ENCODE measurements around the gene LYPD6. TPM values are rescaled to one million over a fixed set of nuclear protein-coding genes. Genes with fewer than 3 reads are reported as not detected.

Gene LYPD6
- total RNA-seq, 1 donor = under 0.01 TPM

DNA sequence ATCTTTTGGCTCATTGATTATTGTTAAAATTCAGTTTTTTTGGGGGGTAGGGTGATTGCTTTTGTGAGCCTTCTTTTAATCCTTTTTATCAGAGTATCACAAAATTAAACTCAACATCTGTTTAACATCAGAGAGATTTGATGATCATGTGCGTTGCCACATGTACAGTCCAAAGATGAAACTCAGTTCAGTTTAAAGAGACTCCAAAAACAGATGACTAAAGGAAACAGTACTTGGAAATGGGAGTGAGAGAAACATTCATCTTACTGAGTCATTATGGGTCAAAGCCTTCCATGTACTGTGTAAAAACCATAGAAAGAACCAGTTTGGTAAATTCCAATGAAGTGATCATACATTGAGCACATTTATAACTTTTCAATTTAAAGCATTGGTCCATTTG, 53.0 kb downstream of the LYPD6 start:
- Histone ChIP-seq H3K27ac (ENCODE audit: low read depth, low read length) (no peak overlapping the region), H3K9me3 (ENCODE audit: low read depth, low read length) (no peaks in the 10 kb centered on the region)

DNA sequence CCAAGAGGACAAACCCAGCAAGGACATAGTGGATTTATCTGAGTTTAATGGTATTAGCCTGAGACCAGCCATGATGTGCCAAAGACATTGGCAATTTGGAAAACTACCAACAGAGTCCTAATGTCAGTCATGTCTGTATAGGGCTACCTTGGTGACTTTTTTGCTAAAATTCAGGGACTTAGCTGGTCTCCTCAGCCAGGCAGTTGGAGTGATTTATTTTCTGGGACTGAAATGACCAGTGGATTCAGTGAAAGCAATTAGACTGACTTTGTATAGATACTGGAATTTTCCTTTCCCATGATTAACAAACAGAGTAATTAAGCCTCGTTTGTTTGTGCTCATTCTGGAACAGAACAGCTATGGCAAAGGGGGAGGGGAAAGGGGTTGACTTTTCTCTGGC, 55.0 kb downstream of the LYPD6 start:
- no peak for DNase-seq (ENCODE audit: insufficient read length, low spot score, missing footprints)
- no peaks in the 10 kb centered on the region for H3K36me3 ChIP-seq (ENCODE audit: insufficient read depth, low read length)
- H3K4me2 ChIP-seq (ENCODE audit: insufficient read depth, low read length) = no peak overlapping the region
- H3K79me2 ChIP-seq (ENCODE audit: insufficient read depth, low read length) = no peaks in the 10 kb centered on the region
- H3K27ac ChIP-seq (ENCODE audit: low read depth, low read length) = no peak overlapping the region
- H3K9me3 ChIP-seq (ENCODE audit: low read depth, low read length) = no peaks in the 10 kb centered on the region
- TF ChIP-seq, protein P1, sequence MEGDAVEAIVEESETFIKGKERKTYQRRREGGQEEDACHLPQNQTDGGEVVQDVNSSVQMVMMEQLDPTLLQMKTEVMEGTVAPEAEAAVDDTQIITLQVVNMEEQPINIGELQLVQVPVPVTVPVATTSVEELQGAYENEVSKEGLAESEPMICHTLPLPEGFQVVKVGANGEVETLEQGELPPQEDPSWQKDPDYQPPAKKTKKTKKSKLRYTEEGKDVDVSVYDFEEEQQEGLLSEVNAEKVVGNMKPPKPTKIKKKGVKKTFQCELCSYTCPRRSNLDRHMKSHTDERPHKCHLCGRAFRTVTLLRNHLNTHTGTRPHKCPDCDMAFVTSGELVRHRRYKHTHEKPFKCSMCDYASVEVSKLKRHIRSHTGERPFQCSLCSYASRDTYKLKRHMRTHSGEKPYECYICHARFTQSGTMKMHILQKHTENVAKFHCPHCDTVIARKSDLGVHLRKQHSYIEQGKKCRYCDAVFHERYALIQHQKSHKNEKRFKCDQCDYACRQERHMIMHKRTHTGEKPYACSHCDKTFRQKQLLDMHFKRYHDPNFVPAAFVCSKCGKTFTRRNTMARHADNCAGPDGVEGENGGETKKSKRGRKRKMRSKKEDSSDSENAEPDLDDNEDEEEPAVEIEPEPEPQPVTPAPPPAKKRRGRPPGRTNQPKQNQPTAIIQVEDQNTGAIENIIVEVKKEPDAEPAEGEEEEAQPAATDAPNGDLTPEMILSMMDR (IDR thresholded peaks at IDR 0.05; ENCODE audit: extremely low read depth, low read depth, low read length) = no peak
- H3K27me3 ChIP-seq (ENCODE audit: insufficient read depth, low read length) = no peaks in the 10 kb centered on the region
- H2AFZ ChIP-seq (ENCODE audit: low read length) = no peak overlapping the region
- no peaks in the 10 kb centered on the region for H3K4me1 ChIP-seq (ENCODE audit: insufficient read depth, low read length)
- H4K20me1 ChIP-seq (ENCODE audit: insufficient read depth, low read length) = no peaks in the 10 kb centered on the region
- no peak overlapping the region for H3K4me3 ChIP-seq (ENCODE audit: insufficient read depth, low read length)

More for the DNA sequence above, 53.0 kb downstream of the LYPD6 start:
- Histone ChIP-seq H3K4me3 (ENCODE audit: insufficient read depth, low read length) (no peak overlapping the region), H3K27me3 (ENCODE audit: insufficient read depth, low read length) (no peaks in the 10 kb centered on the region), H3K4me1 (ENCODE audit: insufficient read depth, low read length) (no peaks in the 10 kb centered on the region), H4K20me1 (ENCODE audit: insufficient read depth, low read length) (no peaks in the 10 kb centered on the region), H3K36me3 (ENCODE audit: insufficient read depth, low read length) (no peaks in the 10 kb centered on the region), H2AFZ (ENCODE audit: low read length) (no peak overlapping the region), H3K4me2 (ENCODE audit: insufficient read depth, low read length) (no peak overlapping the region), H3K79me2 (ENCODE audit: insufficient read depth, low read length) (no peaks in the 10 kb centered on the region)
- TF ChIP-seq, protein P1 (IDR thresholded peaks at IDR 0.05; ENCODE audit: extremely low read depth, low read depth, low read length) = no peak
- DNase-seq (ENCODE audit: insufficient read length, low spot score, missing footprints) = peak; percentile 43

DNA sequence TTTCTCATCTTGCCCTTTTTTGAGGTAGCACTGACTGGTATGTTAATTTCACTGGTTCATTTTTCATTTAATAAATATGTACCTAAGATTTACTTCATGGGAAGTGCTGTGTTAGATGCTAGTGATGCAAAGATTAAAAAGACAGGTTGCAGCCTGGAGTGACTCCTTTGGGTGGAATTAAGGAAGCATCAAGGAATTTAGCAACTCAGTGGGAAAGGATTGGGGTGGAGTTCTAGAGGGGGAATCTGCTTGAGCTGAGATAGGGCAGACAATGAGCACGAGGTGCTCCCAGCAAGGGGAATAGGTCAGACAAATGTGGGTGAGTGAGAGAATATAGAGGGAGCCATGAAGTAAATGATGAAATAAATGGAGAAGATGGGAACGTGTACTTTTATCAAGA, 57.0 kb downstream of the LYPD6 start:
- Histone ChIP-seq H3K79me2 (ENCODE audit: insufficient read depth, low read length) (no peaks in the 10 kb centered on the region), H3K9me3 (ENCODE audit: low read depth, low read length) (no peaks in the 10 kb centered on the region), H4K20me1 (ENCODE audit: insufficient read depth, low read length) (no peaks in the 10 kb centered on the region), H3K36me3 (ENCODE audit: insufficient read depth, low read length) (no peaks in the 10 kb centered on the region), H3K4me1 (ENCODE audit: insufficient read depth, low read length) (no peaks in the 10 kb centered on the region), H2AFZ (ENCODE audit: low read length) (no peak overlapping the region), H3K4me3 (ENCODE audit: insufficient read depth, low read length) (no peak overlapping the region), H3K4me2 (ENCODE audit: insufficient read depth, low read length) (no peak overlapping the region), H3K27ac (ENCODE audit: low read depth, low read length) (no peak overlapping the region), H3K27me3 (ENCODE audit: insufficient read depth, low read length) (no peaks in the 10 kb centered on the region)
- no peak for DNase-seq (ENCODE audit: insufficient read length, low spot score, missing footprints)
- TF ChIP-seq, protein P1 (IDR thresholded peaks at IDR 0.05; ENCODE audit: extremely low read depth, low read depth, low read length) = no peak

DNA sequence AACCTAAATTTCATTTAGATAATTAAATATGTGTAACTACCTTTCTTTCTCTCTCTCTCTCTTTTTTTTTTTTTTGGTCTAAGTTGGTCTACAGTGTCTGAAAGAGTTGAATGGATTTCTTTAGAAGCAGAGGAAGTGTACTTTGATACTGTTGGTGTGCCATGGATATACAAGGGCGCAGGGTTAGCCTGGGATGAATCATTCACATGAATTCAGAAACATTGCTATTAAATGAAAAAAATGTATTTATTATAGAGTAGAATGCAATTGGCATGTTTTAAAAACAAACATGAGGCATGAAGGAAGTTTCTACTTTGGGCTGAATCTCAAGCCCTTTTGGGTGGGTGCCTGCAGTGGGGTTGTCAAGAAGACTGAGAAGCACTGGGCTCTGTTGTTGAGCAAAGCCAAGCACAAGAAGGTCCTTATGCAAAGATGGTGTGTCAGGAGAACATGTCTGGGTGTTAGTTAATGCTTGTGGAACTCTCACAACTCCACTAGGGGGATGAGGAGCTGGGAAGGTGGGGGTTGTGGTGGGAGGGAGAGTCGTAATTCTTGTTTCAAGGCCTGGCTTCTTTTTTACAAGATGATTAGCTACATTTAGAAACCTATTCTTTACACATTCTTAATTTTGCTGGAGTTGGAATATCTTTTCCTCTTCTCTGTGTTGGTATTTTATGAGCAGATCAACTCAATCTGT, 57.9 kb downstream of the LYPD6 start:
- H3K9me3 ChIP-seq (ENCODE audit: low read depth, low read length) = no peaks in the 10 kb centered on the region

More for the DNA sequence above, 57.9 kb downstream of the LYPD6 start:
- Histone ChIP-seq H3K79me2 (ENCODE audit: insufficient read depth, low read length) (no peaks in the 10 kb centered on the region), H2AFZ (ENCODE audit: low read length) (no peak overlapping the region), H3K36me3 (ENCODE audit: insufficient read depth, low read length) (no peaks in the 10 kb centered on the region), H3K27me3 (ENCODE audit: insufficient read depth, low read length) (no peaks in the 10 kb centered on the region), H3K27ac (ENCODE audit: low read depth, low read length) (no peak overlapping the region), H4K20me1 (ENCODE audit: insufficient read depth, low read length) (no peaks in the 10 kb centered on the region), H3K4me3 (ENCODE audit: insufficient read depth, low read length) (no peak overlapping the region), H3K4me1 (ENCODE audit: insufficient read depth, low read length) (no peaks in the 10 kb centered on the region), H3K4me2 (ENCODE audit: insufficient read depth, low read length) (no peak overlapping the region)
- TF ChIP-seq, protein P1 (IDR thresholded peaks at IDR 0.05; ENCODE audit: extremely low read depth, low read depth, low read length) = no peak
- DNase-seq (ENCODE audit: insufficient read length, low spot score, missing footprints) = peak; percentile 69
